GM23248 (cell line): ENCODE measurements around the gene NAXE.

Experiments
- EZH2 ChIP-seq: fragments of 200-600 bp; sonication (generic); IDR thresholded peaks from 2 replicates; pipeline ENCODE4 v1.6.1; 2018; ENCODE audit warnings: antibody characterized with exemption, mild to moderate bottlenecking; ENCODE audit not compliant: insufficient read depth, poor library complexity, severe bottlenecking
- EZH2phosphoT487 ChIP-seq: fragments of 200-600 bp; sonication (generic); IDR thresholded peaks from 2 replicates; pipeline ENCODE4 v1.6.1; 2018; ENCODE audit warnings: antibody characterized with exemption, moderate library complexity, mild to moderate bottlenecking, low read depth; ENCODE audit not compliant: insufficient read depth

- TF ChIP-seq EZH2 (no peak), EZH2phosphoT487 (no peak)
These were observed 39.7 kb upstream of the NAXE start for GRCh38 chr1:156551869-156552268.
